ENCODE results near the gene MSANTD3. TPM values are rescaled to one million over a fixed set of nuclear protein-coding genes. Genes with fewer than 3 reads are reported as not detected.

MSANTD3 gene
- total and polyA plus RNA-seq, 4 donors, result 4.3 to 7.4 (median 6.6) TPM

GRCh38 chr9:100397529-100398266, 29.2 kb upstream of the MSANTD3 start:
- Histone ChIP-seq H3K9ac (ENCODE audit: low read depth in 1 of 2, low read length in 2 of 2) (no peak overlapping the region), H3K4me3 (ENCODE audit: low read depth in 1 of 3, low read length in 3 of 3) (no peak overlapping the region), H3K4me1 (ENCODE audit: control insufficient read depth in 4 of 4, insufficient read depth in 4 of 4, low read length in 3 of 4) (no peaks in the 10 kb centered on the region), H3K27me3 (ENCODE audit: control insufficient read depth in 4 of 4, insufficient read depth in 4 of 4, low read length in 3 of 4) (peaks cover 0 to 2% (median 0%) of the 10 kb centered on the region in 4 donors), H3K9me3 (ENCODE audit: control insufficient read depth in 4 of 4, low read length in 3 of 4) (no peaks in the 10 kb centered on the region), H3K27ac (ENCODE audit: low read depth in 1 of 2, low read length in 2 of 2) (no peak overlapping the region), H3K36me3 (ENCODE audit: control insufficient read depth in 4 of 4, insufficient read depth in 3 of 4, low read depth in 1 of 4, low read length in 3 of 4) (no peaks in the 10 kb centered on the region)
- no peak for DNase-seq (ENCODE audit: low spot score)
- 84% methylated on average over 3 of the region's 3 CpGs for WGBS
- TF ChIP-seq HNF4A (conservative IDR thresholded peaks at IDR 0.05) (no peak), EGR1 (IDR thresholded peaks at IDR 0.05; ENCODE audit: low read depth in 2 of 2) (no peak), NR2F2 (IDR thresholded peaks at IDR 0.05) (no peak), ZBTB33 (IDR thresholded peaks at IDR 0.05) (no peak), SP1 (IDR thresholded peaks at IDR 0.05) (no peak), HNF4G (IDR thresholded peaks at IDR 0.05) (no peak), YY1 (IDR thresholded peaks at IDR 0.05) (no peak), TAF1 (conservative IDR thresholded peaks at IDR 0.05) (no peak), GABPA (IDR thresholded peaks at IDR 0.05 in 1 of 2, conservative IDR thresholded peaks at IDR 0.05 in 1 of 2) (no peak), FOXA1 (IDR thresholded peaks at IDR 0.05) (no peak), MAX (IDR thresholded peaks at IDR 0.05) (no peak), REST (IDR thresholded peaks at IDR 0.05) (no peak), JUND (IDR thresholded peaks at IDR 0.05) (no peak)

- H3K27ac ChIP-seq (ENCODE audit: low read depth in 1 of 2, low read length in 2 of 2), result no peak overlapping the region
- TF ChIP-seq CTCF (IDR thresholded peaks at IDR 0.05; ENCODE audit: low read depth, low read length, missing input control) (no peak), RXRA (IDR thresholded peaks at IDR 0.05) (no peak), HNF4A (conservative IDR thresholded peaks at IDR 0.05) (no peak), TAF1 (conservative IDR thresholded peaks at IDR 0.05) (no peak), REST (IDR thresholded peaks at IDR 0.05) (no peak), FOXA2 (IDR thresholded peaks at IDR 0.05) (no peak), FOXA1 (IDR thresholded peaks at IDR 0.05) (no peak)
- no peaks in the 10 kb centered on the region for H3K9me3 ChIP-seq (ENCODE audit: control insufficient read depth in 4 of 4, low read length in 3 of 4)
- no peaks in the 10 kb centered on the region for H3K4me1 ChIP-seq (ENCODE audit: control insufficient read depth in 4 of 4, insufficient read depth in 4 of 4, low read length in 3 of 4)
- no peak overlapping the region for H3K9ac ChIP-seq (ENCODE audit: low read depth in 1 of 2, low read length in 2 of 2)
- H3K36me3 ChIP-seq (ENCODE audit: control insufficient read depth in 4 of 4, insufficient read depth in 3 of 4, low read depth in 1 of 4, low read length in 3 of 4), result no peaks in the 10 kb centered on the region
- no peak overlapping the region for H3K4me3 ChIP-seq (ENCODE audit: low read depth in 1 of 3, low read length in 3 of 3)
- WGBS, result 98% methylated on average over 1 of the region's 1 CpG
- DNase-seq (ENCODE audit: low spot score), result no peak
- H3K27me3 ChIP-seq (ENCODE audit: control insufficient read depth in 4 of 4, insufficient read depth in 4 of 4, low read length in 3 of 4), result peaks cover 0 to 2% (median 0%) of the 10 kb centered on the region in 4 donors
Observed at GRCh38 chr9:100401042-100401441, 25.9 kb upstream of the MSANTD3 start.
